HEK293T (cell line): ENCODE measurements around the gene STARD3NL.

Source experiments
- CTCF ChIA-PET: fragments of 350-600 bp; formaldehyde crosslinking; extraction: SDS; loops from one replicate; lab custom pipeline; 2021; ENCODE audit warnings: antibody characterized with exemption, inconsistent platforms; lab: Yijun Ruan, JAX
- POLR2A ChIA-PET: fragments of 350-600 bp; formaldehyde crosslinking; extraction: SDS; loops from one replicate; lab custom pipeline; 2020; ENCODE audit warnings: antibody characterized with exemption, inconsistent platforms; lab: Yijun Ruan, JAX
- DNase-seq: peaks from one replicate; pipeline ENCODE4 v3.0.0; 2012; ENCODE audit warnings: mixed read lengths; ENCODE audit errors: extremely low spot score
- ARNT ChIP-seq: fragments of 450-650 bp; IDR thresholded peaks from 2 replicates; pipeline ENCODE4 v1.6.1; 2017; ENCODE audit warnings: mild to moderate bottlenecking
- BHLHE40 ChIP-seq: fragments of 450-650 bp; IDR thresholded peaks from 2 replicates; pipeline ENCODE4 v1.6.1; 2016; ENCODE audit warnings: mild to moderate bottlenecking, moderate library complexity, borderline replicate concordance
- CTBP1 ChIP-seq: fragments of 450-650 bp; IDR thresholded peaks from 2 replicates; pipeline ENCODE4 v1.6.1; 2016; ENCODE audit warnings: borderline replicate concordance
- ELF4 ChIP-seq: fragments of 450-650 bp; IDR thresholded peaks from 2 replicates; pipeline ENCODE4 v1.6.1; 2017; ENCODE audit warnings: antibody characterized with exemption
- FOXA1 ChIP-seq: fragments of 450-650 bp; IDR thresholded peaks from 2 replicates; pipeline ENCODE4 v1.6.1; 2016; ENCODE audit warnings: mild to moderate bottlenecking
- FOXK2 ChIP-seq: fragments of 450-650 bp; IDR thresholded peaks from 2 replicates; pipeline ENCODE4 v1.6.1; 2016; ENCODE audit warnings: mild to moderate bottlenecking
- FOXM1 ChIP-seq: fragments of 450-650 bp; IDR thresholded peaks from 2 replicates; pipeline ENCODE4 v1.6.1; 2017; ENCODE audit warnings: mild to moderate bottlenecking, borderline replicate concordance
- HDGF ChIP-seq: fragments of 450-650 bp; IDR thresholded peaks from 2 replicates; pipeline ENCODE4 v1.6.1; 2017; ENCODE audit warnings: antibody characterized with exemption, borderline replicate concordance
- L3MBTL2 ChIP-seq: fragments of 450-650 bp; conservative IDR thresholded peaks from 2 replicates; pipeline ENCODE4 v1.6.1; 2016; ENCODE audit warnings: mild to moderate bottlenecking
- LEF1 ChIP-seq: fragments of 450-650 bp; IDR thresholded peaks from 2 replicates; pipeline ENCODE4 v1.6.1; 2017; ENCODE audit warnings: mild to moderate bottlenecking, borderline replicate concordance
- NFRKB ChIP-seq: fragments of 450-650 bp; IDR thresholded peaks from 2 replicates; pipeline ENCODE4 v1.6.1; 2016; ENCODE audit warnings: mild to moderate bottlenecking, moderate library complexity
- PKNOX1 ChIP-seq: fragments of 450-650 bp; IDR thresholded peaks from 2 replicates; pipeline ENCODE4 v1.6.1; 2016
- SP1 ChIP-seq: fragments of 450-650 bp; IDR thresholded peaks from 2 replicates; pipeline ENCODE4 v1.6.1; 2017
- SUZ12 ChIP-seq: fragments of 450-650 bp; IDR thresholded peaks from 2 replicates; pipeline ENCODE4 v1.6.1; 2016; ENCODE audit warnings: mild to moderate bottlenecking
- TARDBP ChIP-seq: fragments of 450-650 bp; IDR thresholded peaks from 2 replicates; pipeline ENCODE4 v1.6.1; 2016
- ZNF384 ChIP-seq: fragments of 450-650 bp; IDR thresholded peaks from 2 replicates; pipeline ENCODE4 v1.6.1; 2016

Gene STARD3NL

GRCh38 chr7:38220452-38220851, 42.4 kb downstream of the STARD3NL start:
- ChIA-PET CTCF (interaction anchor here (1.0 kb wide), 1 partner anchor 125 kb away, joined by 3 read pairs; no protein-coding TSS in a partner anchor), POLR2A (no interaction called here)
- TF ChIP-seq SUZ12 = no peak
- no peak for TF ChIP-seq BHLHE40
- TF ChIP-seq ZNF384 = no peak
- no peak for TF ChIP-seq SP1
- TF ChIP-seq NFRKB = no peak
- TF ChIP-seq ELF4 = no peak
- no peak for TF ChIP-seq CTBP1
- TF ChIP-seq FOXK2 = no peak
- no peak for TF ChIP-seq FOXM1
- no peak for TF ChIP-seq HDGF
- no peak for TF ChIP-seq FOXA1
- TF ChIP-seq PKNOX1 = no peak
- no peak for TF ChIP-seq L3MBTL2
- no peak for TF ChIP-seq LEF1
- no peak for TF ChIP-seq ARNT
- TF ChIP-seq TARDBP = no peak
- no peak for DNase-seq

- CTCF ChIA-PET = interaction anchor here (0.7 to 2.1 kb wide), 5 partner anchors 113 to 322 kb away, joined by 3 to 5 read pairs (median 4); no protein-coding TSS in a partner anchor
- peak; percentile 47 for DNase-seq
- TF ChIP-seq ZNF384 = no peak
- POLR2A ChIA-PET = no interaction called here
Observed at GRCh38 chr7:38222481-38223096, 44.5 kb downstream of the STARD3NL start.

- TF ChIP-seq TARDBP = no peak
- TF ChIP-seq SP1 = no peak
- TF ChIP-seq NFRKB = no peak
- no peak for TF ChIP-seq FOXA1
- CTCF ChIA-PET = interaction anchor here (0.7 to 2.1 kb wide), 5 partner anchors 112 to 322 kb away, joined by 3 to 5 read pairs (median 4); no protein-coding TSS in a partner anchor
Observed at GRCh38 chr7:38223306-38223705, 45.3 kb downstream of the STARD3NL start.

GRCh38 chr7:38224392-38224791, 46.3 kb downstream of the STARD3NL start:
- CTCF ChIA-PET = no interaction called here
- POLR2A ChIA-PET = no interaction called here
- no peak for TF ChIP-seq FOXK2
- TF ChIP-seq ELF4 = no peak
- TF ChIP-seq HDGF = no peak
- no peak for TF ChIP-seq FOXM1
- TF ChIP-seq TARDBP = no peak
- TF ChIP-seq SUZ12 = no peak
- TF ChIP-seq SP1 = no peak
- no peak for TF ChIP-seq BHLHE40
- TF ChIP-seq ARNT = no peak
- no peak for TF ChIP-seq FOXA1
- TF ChIP-seq NFRKB = no peak
- no peak for TF ChIP-seq ZNF384
- TF ChIP-seq PKNOX1 = no peak
- no peak for TF ChIP-seq CTBP1
- no peak for DNase-seq

More at GRCh38 chr7:38223306-38223705, 45.3 kb downstream of the STARD3NL start:
- POLR2A ChIA-PET = no interaction called here
- no peak for DNase-seq

GRCh38 chr7:38229386-38229785, 51.3 kb downstream of the STARD3NL start:
- ChIA-PET POLR2A (no interaction called here), CTCF (interaction anchor here (0.7 kb wide), 1 partner anchor 14 kb away, joined by 3 read pairs; no protein-coding TSS in a partner anchor)
- no peak for DNase-seq
- no peak for TF ChIP-seq FOXA1
- TF ChIP-seq L3MBTL2 = no peak
- TF ChIP-seq SP1 = no peak
- no peak for TF ChIP-seq LEF1
- TF ChIP-seq HDGF = no peak
- no peak for TF ChIP-seq BHLHE40
- no peak for TF ChIP-seq SUZ12
- no peak for TF ChIP-seq CTBP1
- TF ChIP-seq TARDBP = no peak
- TF ChIP-seq FOXM1 = no peak
- TF ChIP-seq ARNT = no peak

- no peak for TF ChIP-seq HDGF
- no peak for TF ChIP-seq FOXK2
- no peak for TF ChIP-seq SP1
- TF ChIP-seq BHLHE40 = no peak
- no peak for TF ChIP-seq NFRKB
- TF ChIP-seq ZNF384 = no peak
- no peak for TF ChIP-seq ELF4
- no peak for TF ChIP-seq LEF1
- no peak for TF ChIP-seq CTBP1
- TF ChIP-seq SUZ12 = no peak
- no peak for TF ChIP-seq FOXA1
- TF ChIP-seq TARDBP = no peak
- no peak for TF ChIP-seq ARNT
- TF ChIP-seq PKNOX1 = no peak
- no peak for TF ChIP-seq L3MBTL2
- TF ChIP-seq FOXM1 = no peak
- ChIA-PET POLR2A (no interaction called here), CTCF (interaction anchor here (0.7 kb wide), 1 partner anchor 15 kb away, joined by 3 read pairs; no protein-coding TSS in a partner anchor)
- DNase-seq = no peak
Observed at GRCh38 chr7:38229884-38230642, 52.0 kb downstream of the STARD3NL start.
